Esophagus muscularis mucosa (tissue), 4 donors: Measurements from ENCODE around the gene ABCC8. TPM values are rescaled to one million over a fixed set of nuclear protein-coding genes. Genes with fewer than 3 reads are reported as not detected.

Experiments used
- DNase-seq: peaks from one replicate; pipeline ENCODE4 v3.0.0-alpha.2; 2017; ENCODE audit errors: extremely low spot score
- H3K27ac ChIP-seq, 4 donors: fragments of 200-600 bp; sonication (generic); replicated peaks in 1 of 4; 1 replicate in 3 of 4; 2 replicates in 1 of 4; pipeline ENCODE4 v1.5.1; 2016 to 2019; ENCODE audit warnings: mild to moderate bottlenecking in 1 of 4
- H3K27me3 ChIP-seq, 4 donors: fragments of 200-600 bp; sonication (generic); one replicate each; pipeline versions ENCODE4 v1.5.1 to v1.6.0; 2016 to 2019
- H3K36me3 ChIP-seq, 4 donors: fragments of 200-600 bp; sonication (generic); one replicate each; pipeline ENCODE4 v1.5.1; 2016 to 2019
- H3K4me1 ChIP-seq, 4 donors: fragments of 200-600 bp; sonication (generic); one replicate each; pipeline ENCODE4 v1.5.1; 2016 to 2019
- H3K4me3 ChIP-seq, 4 donors: fragments of 200-600 bp; sonication (generic); 1 replicate in 2 of 4; 2 replicates in 2 of 4; pipeline ENCODE4 v1.5.1; 2016 to 2019; ENCODE audit warnings: mild to moderate bottlenecking in 4 of 4, moderate library complexity in 1 of 4
- H3K9me3 ChIP-seq, 4 donors: fragments of 200-600 bp; sonication (generic); 1 replicate in 3 of 4; 2 replicates in 1 of 4; pipeline ENCODE4 v1.5.1; 2016 to 2019
- EP300 ChIP-seq: sonication (generic); formaldehyde crosslinking; IDR thresholded peaks from one replicate; pipeline ENCODE4 v1.6.1; 2017; ENCODE audit warnings: antibody characterized with exemption
- POLR2A ChIP-seq: fragments of 450-650 bp; IDR thresholded peaks from one replicate; pipeline ENCODE4 v1.6.1; 2017; ENCODE audit warnings: antibody characterized with exemption, moderate library complexity, mild to moderate bottlenecking, low read depth
- POLR2AphosphoS5 ChIP-seq, 2 donors: sonication (generic); formaldehyde crosslinking; IDR thresholded peaks; one replicate each; pipeline ENCODE4 v1.6.1; 2017; ENCODE audit warnings: antibody characterized with exemption in 2 of 2
- WGBS: methylation state at CpG from one replicate; pipeline ENCODE4 v1.1.5; 2018; 5-methylcytosine and 5-hydroxymethylcytosine counted together
- intact Hi-C: fragments of 100-400 bp; cut with DNase I; formaldehyde crosslinking; loops from one replicate; pipeline ENCODE4 v1.15.1; 2023
- total RNA-seq, 4 donors: library from RNA; depleted of rRNA; stranded (reverse); fragments of >200 nt; gene quantifications; one replicate each; pipeline versions ENCODE4 v1.1.0 to v1.2.1, GENCODE V29; 2016
- TF ChIP-seq, protein P1 (sequence below), 3 experiments: fragments of 200-600 bp in 2 of 3; fragments of 450-650 bp in 1 of 3; sonication (generic) in 2 of 3; IDR thresholded peaks; one replicate each; pipeline ENCODE4 v1.5.1; 2017 to 2019; ENCODE audit warnings: antibody characterized with exemption in 3 of 3, mild to moderate bottlenecking in 2 of 3, moderate library complexity in 1 of 3

The ABCC8 gene
- total RNA-seq, 4 donors from 2014 or later, result 0.63 to 2.5 (median 1.7) TPM

DNA sequence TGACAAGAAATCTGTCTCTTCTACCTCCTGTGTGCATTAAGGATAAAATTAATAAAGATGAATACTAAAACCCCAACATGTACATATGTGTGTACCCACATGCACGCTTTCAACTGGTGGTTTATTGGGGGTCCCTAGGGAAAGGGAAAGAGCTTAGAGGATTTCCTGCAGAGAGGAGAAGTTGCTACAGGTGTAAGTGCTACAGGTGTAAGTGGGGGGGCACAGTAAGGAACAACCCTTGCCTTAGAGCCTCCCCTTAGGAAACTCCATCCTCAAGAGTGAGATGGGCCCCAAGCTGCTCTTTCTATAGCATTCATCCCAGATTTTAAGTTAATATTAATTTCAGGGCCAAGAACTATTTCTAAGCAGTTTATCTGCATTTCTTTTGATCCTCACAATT is 11.9 kb upstream of the ABCC8 start:
- intact Hi-C loops, result no loop called here

DNA sequence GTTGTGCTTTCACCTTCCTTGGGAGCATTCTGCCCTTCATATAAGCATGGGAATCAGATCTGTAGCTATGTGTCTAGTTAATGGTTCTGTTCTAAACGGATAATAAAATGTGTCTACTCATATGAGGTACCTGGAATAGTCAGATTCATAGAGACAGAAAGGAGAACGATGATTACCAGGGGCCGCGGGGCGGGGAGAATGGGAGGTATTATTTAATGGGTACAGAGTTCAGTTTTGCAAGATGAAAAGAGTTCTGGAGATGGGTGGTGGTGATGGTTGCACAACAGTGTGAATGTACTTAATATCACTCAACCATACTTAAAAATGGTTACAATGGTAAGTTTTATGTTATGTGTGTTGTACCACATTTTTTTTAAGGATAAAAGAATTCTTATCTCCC is 10.0 kb upstream of the ABCC8 start:
- H3K9me3 ChIP-seq, result peaks cover 0 to 4% (median 0%) of the 10 kb centered on the region in 4 donors
- H3K27me3 ChIP-seq, result peaks cover 0 to 28% (median 0%) of the 10 kb centered on the region in 4 donors
- no peaks in the 10 kb centered on the region for H3K4me1 ChIP-seq
- TF ChIP-seq POLR2A (no peak), POLR2AphosphoS5 (IDR thresholded peaks at IDR 0.05) (no peak)
- H3K4me3 ChIP-seq, result no peak overlapping the region
- WGBS, result 90% methylated on average over 5 of the region's 5 CpGs
- H3K36me3 ChIP-seq, result no peaks in the 10 kb centered on the region
- H3K27ac ChIP-seq, result no peak overlapping the region
- DNase-seq, result no peak
- intact Hi-C loops, result no loop called here

More for the DNA sequence above, 11.9 kb upstream of the ABCC8 start:
- no peak overlapping the region for H3K4me3 ChIP-seq
- H3K27ac ChIP-seq, result no peak overlapping the region
- DNase-seq, result no peak
- WGBS, result 87% methylated on average over 1 of the region's 1 CpG
- H3K36me3 ChIP-seq, result no peaks in the 10 kb centered on the region
- H3K4me1 ChIP-seq, result no peaks in the 10 kb centered on the region
- H3K9me3 ChIP-seq, result peaks cover 0 to 2% (median 0%) of the 10 kb centered on the region in 4 donors
- TF ChIP-seq POLR2A, result no peak
- TF ChIP-seq EP300, result no peak
- TF ChIP-seq POLR2AphosphoS5 (IDR thresholded peaks at IDR 0.05), result no peak
- TF ChIP-seq, protein P1, sequence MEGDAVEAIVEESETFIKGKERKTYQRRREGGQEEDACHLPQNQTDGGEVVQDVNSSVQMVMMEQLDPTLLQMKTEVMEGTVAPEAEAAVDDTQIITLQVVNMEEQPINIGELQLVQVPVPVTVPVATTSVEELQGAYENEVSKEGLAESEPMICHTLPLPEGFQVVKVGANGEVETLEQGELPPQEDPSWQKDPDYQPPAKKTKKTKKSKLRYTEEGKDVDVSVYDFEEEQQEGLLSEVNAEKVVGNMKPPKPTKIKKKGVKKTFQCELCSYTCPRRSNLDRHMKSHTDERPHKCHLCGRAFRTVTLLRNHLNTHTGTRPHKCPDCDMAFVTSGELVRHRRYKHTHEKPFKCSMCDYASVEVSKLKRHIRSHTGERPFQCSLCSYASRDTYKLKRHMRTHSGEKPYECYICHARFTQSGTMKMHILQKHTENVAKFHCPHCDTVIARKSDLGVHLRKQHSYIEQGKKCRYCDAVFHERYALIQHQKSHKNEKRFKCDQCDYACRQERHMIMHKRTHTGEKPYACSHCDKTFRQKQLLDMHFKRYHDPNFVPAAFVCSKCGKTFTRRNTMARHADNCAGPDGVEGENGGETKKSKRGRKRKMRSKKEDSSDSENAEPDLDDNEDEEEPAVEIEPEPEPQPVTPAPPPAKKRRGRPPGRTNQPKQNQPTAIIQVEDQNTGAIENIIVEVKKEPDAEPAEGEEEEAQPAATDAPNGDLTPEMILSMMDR (IDR thresholded peaks at IDR 0.05), result no peak
- peaks cover 0 to 36% (median 0%) of the 10 kb centered on the region in 4 donors for H3K27me3 ChIP-seq

DNA sequence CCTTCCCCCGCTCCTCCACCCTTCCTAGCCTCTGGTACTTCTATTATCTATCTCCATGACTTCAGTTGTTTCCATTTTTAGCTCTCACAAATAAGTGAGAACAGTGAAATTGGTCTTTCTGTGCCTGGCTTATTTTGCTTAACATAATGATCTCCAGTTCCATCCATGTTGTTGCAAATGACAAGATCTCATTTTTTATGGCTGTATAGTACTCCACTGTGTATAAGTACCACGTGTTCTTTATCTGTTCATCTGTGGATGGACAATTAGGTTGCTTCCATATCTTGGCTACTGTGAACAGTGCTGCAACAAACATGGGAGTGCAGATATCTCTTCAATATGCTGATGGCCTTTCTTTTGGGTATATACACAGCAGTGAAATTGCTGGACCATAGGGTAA is 6.9 kb upstream of the ABCC8 start:
- peaks cover 0 to 4% (median 0%) of the 10 kb centered on the region in 4 donors for H3K9me3 ChIP-seq
- H3K27me3 ChIP-seq, result peaks cover 0 to 14% (median 0%) of the 10 kb centered on the region in 4 donors
- no peak for TF ChIP-seq POLR2AphosphoS5 (IDR thresholded peaks at IDR 0.05)
- no peak for TF ChIP-seq POLR2A
- TF ChIP-seq, protein P1 (IDR thresholded peaks at IDR 0.05), result no peak
- no peak for TF ChIP-seq EP300
- intact Hi-C loops, result loop anchor here (5.0 kb wide), 1 partner anchor 76 kb away; no protein-coding TSS in a partner anchor
- H3K4me1 ChIP-seq, result peaks cover 0 to 8% (median 3%) of the 10 kb centered on the region in 4 donors
- H3K36me3 ChIP-seq, result no peaks in the 10 kb centered on the region
- H3K4me3 ChIP-seq, result no peak overlapping the region
- WGBS, result 80% methylated on average over 2 of the region's 2 CpGs
- no peak overlapping the region for H3K27ac ChIP-seq
- DNase-seq, result no peak

DNA sequence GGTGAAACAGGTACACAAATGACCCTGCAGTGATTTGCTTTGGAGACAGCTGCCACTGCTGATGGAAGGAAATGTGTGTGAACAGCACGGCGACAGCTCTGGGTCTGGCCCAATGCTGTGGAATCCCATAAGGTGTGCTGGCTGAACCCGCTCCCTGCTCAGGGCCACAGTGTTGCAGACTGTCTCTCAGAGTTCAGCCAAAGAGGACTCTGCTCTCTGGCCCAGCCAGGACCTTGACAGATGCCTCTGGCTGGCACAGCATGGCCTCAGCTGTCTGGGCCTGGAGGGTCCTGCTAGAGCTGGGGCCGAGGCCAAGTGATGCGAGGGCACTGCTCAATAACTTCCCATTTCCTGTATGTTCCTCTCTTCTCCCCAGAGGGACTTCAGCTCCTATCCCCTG is 5.3 kb upstream of the ABCC8 start:
- WGBS, result 70% methylated on average over 2 of the region's 5 CpGs
- no peak for DNase-seq
- Histone ChIP-seq H3K36me3 (no peaks in the 10 kb centered on the region), H3K4me1 (peaks cover 0 to 9% (median 3%) of the 10 kb centered on the region in 4 donors), H3K27me3 (peaks cover 0 to 30% (median 2%) of the 10 kb centered on the region in 4 donors), H3K9me3 (peaks cover 0 to 4% (median 0%) of the 10 kb centered on the region in 4 donors), H3K4me3 (no peak overlapping the region), H3K27ac (no peak overlapping the region)
- TF ChIP-seq POLR2AphosphoS5 (IDR thresholded peaks at IDR 0.05) (no peak), EP300 (no peak), POLR2A (no peak)
- TF ChIP-seq, protein P1 (IDR thresholded peaks at IDR 0.05), result no peak
- intact Hi-C loops, result loop anchor here (5.0 kb wide), 1 partner anchor 75 kb away; no protein-coding TSS in a partner anchor

DNA sequence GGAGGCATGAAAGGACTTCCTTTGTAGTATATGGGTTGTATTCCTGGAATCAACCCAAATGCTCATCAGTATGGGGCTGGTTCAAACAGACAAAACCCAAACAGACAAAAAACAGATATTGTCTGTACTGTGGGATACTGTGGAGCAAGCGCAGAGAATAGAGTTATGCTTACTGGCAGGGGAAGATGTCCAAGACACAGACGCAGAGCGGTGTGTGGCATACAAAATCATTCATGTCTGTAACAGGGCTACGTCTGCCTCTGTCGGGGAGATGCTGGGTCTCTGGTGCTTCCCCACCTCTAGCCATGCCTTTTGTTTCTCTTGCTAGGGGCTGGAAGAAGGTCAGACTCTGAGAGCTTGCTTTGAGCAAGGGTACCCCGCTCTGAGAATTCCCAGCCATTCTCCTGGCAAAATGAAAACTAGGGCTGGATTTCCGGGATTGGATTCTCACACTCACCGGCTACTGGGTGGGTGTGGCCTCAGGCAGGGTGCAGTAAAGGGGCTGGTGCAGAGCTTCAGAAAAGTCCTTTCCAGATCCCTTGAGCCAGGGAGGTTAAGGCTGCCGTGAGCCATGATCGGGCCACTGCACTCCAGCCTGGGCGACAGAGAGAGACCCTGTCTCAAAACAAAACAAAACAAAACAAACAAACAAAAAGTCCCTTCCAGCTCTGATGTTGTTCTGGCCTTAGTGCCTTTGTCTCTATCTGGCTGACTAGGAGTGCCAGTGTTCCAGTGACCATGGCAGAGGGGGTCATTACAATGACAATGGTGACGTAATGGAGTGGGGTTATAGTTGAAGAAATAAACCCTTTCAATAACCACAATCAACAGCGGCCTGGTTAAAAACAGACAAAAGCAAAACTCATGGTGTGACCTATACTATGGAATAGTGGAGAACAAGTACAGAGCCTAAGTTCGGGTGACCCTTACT is 2.9 kb upstream of the ABCC8 start:
- 24% methylated on average over 14 of the region's 14 CpGs for WGBS
- intact Hi-C loops, result loop anchor here (5.0 kb wide), 1 partner anchor 72 kb away; no protein-coding TSS in a partner anchor
- TF ChIP-seq POLR2A (no peak), EP300 (no peak)
- Histone ChIP-seq H3K27me3 (peaks cover 0 to 53% (median 12%) of the 10 kb centered on the region in 4 donors), H3K4me3 (no peak overlapping the region), H3K4me1 (peaks cover 0 to 22% (median 14%) of the 10 kb centered on the region in 4 donors), H3K27ac (no peak overlapping the region), H3K9me3 (peaks cover 0 to 4% (median 0%) of the 10 kb centered on the region in 4 donors), H3K36me3 (no peaks in the 10 kb centered on the region)
- DNase-seq, result no peak
